Measurements from ENCODE around the gene ELL2. TPM values are rescaled to one million over a fixed set of nuclear protein-coding genes. Genes with fewer than 3 reads are reported as not detected.
"Not testable (repeated sequence)": the region's sequence is repeated elsewhere in the genome, so short reads cannot be mapped to it uniquely, and the experiment has no call there.

ELL2 gene
- polyA plus RNA-seq, 1 donor = 49.4 TPM

GRCh38 chr5:95871146-95871806, 90.4 kb downstream of the ELL2 start:
- H3K36me3 ChIP-seq (ENCODE audit: control insufficient read depth, insufficient read depth, low read length) = no peaks in the 10 kb centered on the region
- WGBS (ENCODE audit: insufficient coverage, low lambda C conversion rate) = no CpG with 5 or more reads among the region's 9 CpGs
- peaks cover 14% of the 10 kb centered on the region for H3K4me1 ChIP-seq (ENCODE audit: control insufficient read depth, insufficient read depth, low read length)
- H3K9me3 ChIP-seq (ENCODE audit: control insufficient read depth, low read depth, low read length) = no peaks in the 10 kb centered on the region
- H3K27ac ChIP-seq (ENCODE audit: low read length) = no peak overlapping the region
- DNase-seq = no peak
- no peak overlapping the region for H3K4me3 ChIP-seq (ENCODE audit: low read length)
- H3K27me3 ChIP-seq (ENCODE audit: control insufficient read depth, insufficient read depth, low read length) = no peaks in the 10 kb centered on the region

- H3K27me3 ChIP-seq (ENCODE audit: control insufficient read depth, insufficient read depth, low read length) = no peaks in the 10 kb centered on the region
- WGBS (ENCODE audit: insufficient coverage, low lambda C conversion rate) = no CpG with 5 or more reads among the region's 1 CpG
- H3K9me3 ChIP-seq (ENCODE audit: control insufficient read depth, low read depth, low read length) = no peaks in the 10 kb centered on the region
- no peak overlapping the region for H3K27ac ChIP-seq (ENCODE audit: low read length)
- no peak for DNase-seq
- peaks cover 18% of the 10 kb centered on the region for H3K4me1 ChIP-seq (ENCODE audit: control insufficient read depth, insufficient read depth, low read length)
- no peak overlapping the region for H3K4me3 ChIP-seq (ENCODE audit: low read length)
- H3K36me3 ChIP-seq (ENCODE audit: control insufficient read depth, insufficient read depth, low read length) = no peaks in the 10 kb centered on the region
These were observed 91.5 kb downstream of the ELL2 start for GRCh38 chr5:95870105-95870672.

- not testable (repeated sequence) for H3K4me3 ChIP-seq (ENCODE audit: low read length); H3K27me3 ChIP-seq (ENCODE audit: control insufficient read depth, insufficient read depth, low read length); DNase-seq; H3K9me3 ChIP-seq (ENCODE audit: control insufficient read depth, low read depth, low read length); H3K27ac ChIP-seq (ENCODE audit: low read length); H3K36me3 ChIP-seq (ENCODE audit: control insufficient read depth, insufficient read depth, low read length)
- peaks cover 25% of the 10 kb centered on the region for H3K4me1 ChIP-seq (ENCODE audit: control insufficient read depth, insufficient read depth, low read length)
- WGBS (ENCODE audit: insufficient coverage, low lambda C conversion rate) = 82% methylated on average over 2 of the region's 3 CpGs
These were observed 92.3 kb downstream of the ELL2 start for GRCh38 chr5:95869173-95869855.

GRCh38 chr5:95868136-95868535, 93.5 kb downstream of the ELL2 start:
- no peak for DNase-seq
- H3K4me1 ChIP-seq (ENCODE audit: control insufficient read depth, insufficient read depth, low read length) = peaks cover 29% of the 10 kb centered on the region
- no peaks in the 10 kb centered on the region for H3K9me3 ChIP-seq (ENCODE audit: control insufficient read depth, low read depth, low read length)
- no CpG with 5 or more reads among the region's 4 CpGs for WGBS (ENCODE audit: insufficient coverage, low lambda C conversion rate)
- H3K27me3 ChIP-seq (ENCODE audit: control insufficient read depth, insufficient read depth, low read length) = no peaks in the 10 kb centered on the region
- H3K27ac ChIP-seq (ENCODE audit: low read length) = no peak overlapping the region
- H3K36me3 ChIP-seq (ENCODE audit: control insufficient read depth, insufficient read depth, low read length) = no peaks in the 10 kb centered on the region
- H3K4me3 ChIP-seq (ENCODE audit: low read length) = no peak overlapping the region

GRCh38 chr5:95866435-95867040, 95.1 kb downstream of the ELL2 start:
- no peak overlapping the region for H3K27ac ChIP-seq (ENCODE audit: low read length)
- no peaks in the 10 kb centered on the region for H3K27me3 ChIP-seq (ENCODE audit: control insufficient read depth, insufficient read depth, low read length)
- H3K4me1 ChIP-seq (ENCODE audit: control insufficient read depth, insufficient read depth, low read length) = peaks cover 42% of the 10 kb centered on the region
- WGBS (ENCODE audit: insufficient coverage, low lambda C conversion rate) = no CpG with 5 or more reads among the region's 1 CpG
- H3K36me3 ChIP-seq (ENCODE audit: control insufficient read depth, insufficient read depth, low read length) = no peaks in the 10 kb centered on the region
- H3K9me3 ChIP-seq (ENCODE audit: control insufficient read depth, low read depth, low read length) = no peaks in the 10 kb centered on the region
- DNase-seq = no peak
- no peak overlapping the region for H3K4me3 ChIP-seq (ENCODE audit: low read length)

GRCh38 chr5:95864944-95865504, 96.6 kb downstream of the ELL2 start:
- Histone ChIP-seq H3K27me3 (ENCODE audit: control insufficient read depth, insufficient read depth, low read length) (no peaks in the 10 kb centered on the region), H3K4me1 (ENCODE audit: control insufficient read depth, insufficient read depth, low read length) (peaks cover 40% of the 10 kb centered on the region), H3K27ac (ENCODE audit: low read length) (peak overlapping the region; percentile 90), H3K9me3 (ENCODE audit: control insufficient read depth, low read depth, low read length) (no peaks in the 10 kb centered on the region), H3K36me3 (ENCODE audit: control insufficient read depth, insufficient read depth, low read length) (no peaks in the 10 kb centered on the region), H3K4me3 (ENCODE audit: low read length) (no peak overlapping the region)
- no CpG with 5 or more reads among the region's 6 CpGs for WGBS (ENCODE audit: insufficient coverage, low lambda C conversion rate)
- peak; percentile 83 to 93 for DNase-seq

- H3K27me3 ChIP-seq (ENCODE audit: control insufficient read depth, insufficient read depth, low read length) = no peaks in the 10 kb centered on the region
- H3K4me1 ChIP-seq (ENCODE audit: control insufficient read depth, insufficient read depth, low read length) = peaks cover 40% of the 10 kb centered on the region
- H3K27ac ChIP-seq (ENCODE audit: low read length) = peak overlapping the region; percentile 90
- H3K4me3 ChIP-seq (ENCODE audit: low read length) = no peak overlapping the region
- no peaks in the 10 kb centered on the region for H3K36me3 ChIP-seq (ENCODE audit: control insufficient read depth, insufficient read depth, low read length)
- WGBS (ENCODE audit: insufficient coverage, low lambda C conversion rate) = 43% methylated on average over 1 of the region's 1 CpG
- DNase-seq = no peak
- no peaks in the 10 kb centered on the region for H3K9me3 ChIP-seq (ENCODE audit: control insufficient read depth, low read depth, low read length)
These were observed 97.2 kb downstream of the ELL2 start for GRCh38 chr5:95864456-95864855.

- no CpG with 5 or more reads among the region's 4 CpGs for WGBS (ENCODE audit: insufficient coverage, low lambda C conversion rate)
- H3K27me3 ChIP-seq (ENCODE audit: control insufficient read depth, insufficient read depth, low read length) = no peaks in the 10 kb centered on the region
- no peak overlapping the region for H3K4me3 ChIP-seq (ENCODE audit: low read length)
- peaks cover 2% of the 10 kb centered on the region for H3K9me3 ChIP-seq (ENCODE audit: control insufficient read depth, low read depth, low read length)
- peak overlapping the region; percentile 67 for H3K27ac ChIP-seq (ENCODE audit: low read length)
- H3K36me3 ChIP-seq (ENCODE audit: control insufficient read depth, insufficient read depth, low read length) = no peaks in the 10 kb centered on the region
- peaks cover 43% of the 10 kb centered on the region for H3K4me1 ChIP-seq (ENCODE audit: control insufficient read depth, insufficient read depth, low read length)
- DNase-seq = peak in 1 of 2 donors; percentile 40
These were observed 98.3 kb downstream of the ELL2 start for GRCh38 chr5:95863383-95863757.

GRCh38 chr5:95862671-95863382, 98.8 kb downstream of the ELL2 start:
- H3K27me3 ChIP-seq (ENCODE audit: control insufficient read depth, insufficient read depth, low read length) = no peaks in the 10 kb centered on the region
- H3K4me3 ChIP-seq (ENCODE audit: low read length) = no peak overlapping the region
- 0% methylated on average over 1 of the region's 8 CpGs for WGBS (ENCODE audit: insufficient coverage, low lambda C conversion rate)
- H3K27ac ChIP-seq (ENCODE audit: low read length) = peak overlapping the region; percentile 67
- peaks cover 2% of the 10 kb centered on the region for H3K9me3 ChIP-seq (ENCODE audit: control insufficient read depth, low read depth, low read length)
- DNase-seq = peak in 1 of 2 donors; percentile 47
- H3K4me1 ChIP-seq (ENCODE audit: control insufficient read depth, insufficient read depth, low read length) = peaks cover 43% of the 10 kb centered on the region
- H3K36me3 ChIP-seq (ENCODE audit: control insufficient read depth, insufficient read depth, low read length) = no peaks in the 10 kb centered on the region
